Fibroblast of villous mesenchyme (primary cell): ENCODE measurements around the gene GRPEL1. TPM values are rescaled to one million over a fixed set of nuclear protein-coding genes. Genes with fewer than 3 reads are reported as not detected.

Experiments used
- DNase-seq: peaks from one replicate; pipeline ENCODE4 v3.0.0-alpha.2; 2010; ENCODE audit warnings: low read depth
- H3K4me3 ChIP-seq: 2 replicates; pipeline ENCODE4 v1.5.1; 2011; ENCODE audit warnings: low read depth, mild to moderate bottlenecking, low read length
- total RNA-seq: library from RNA; depleted of rRNA; stranded (reverse); fragments of >200 nt; gene quantifications from 2 replicates; pipeline ENCODE4 v1.2.3, GENCODE V29; 2012
- TF ChIP-seq, protein P1 (sequence below): IDR thresholded peaks from 2 replicates; pipeline ENCODE4 v1.5.1; 2012; ENCODE audit warnings: low read depth, mild to moderate bottlenecking, low read length; ENCODE audit not compliant: insufficient read depth

The GRPEL1 gene
- total RNA-seq, 1 donor: 32.8 TPM

GRCh38 chr4:7078025-7078424, 10.2 kb upstream of the GRPEL1 start:
- TF ChIP-seq, protein P1, sequence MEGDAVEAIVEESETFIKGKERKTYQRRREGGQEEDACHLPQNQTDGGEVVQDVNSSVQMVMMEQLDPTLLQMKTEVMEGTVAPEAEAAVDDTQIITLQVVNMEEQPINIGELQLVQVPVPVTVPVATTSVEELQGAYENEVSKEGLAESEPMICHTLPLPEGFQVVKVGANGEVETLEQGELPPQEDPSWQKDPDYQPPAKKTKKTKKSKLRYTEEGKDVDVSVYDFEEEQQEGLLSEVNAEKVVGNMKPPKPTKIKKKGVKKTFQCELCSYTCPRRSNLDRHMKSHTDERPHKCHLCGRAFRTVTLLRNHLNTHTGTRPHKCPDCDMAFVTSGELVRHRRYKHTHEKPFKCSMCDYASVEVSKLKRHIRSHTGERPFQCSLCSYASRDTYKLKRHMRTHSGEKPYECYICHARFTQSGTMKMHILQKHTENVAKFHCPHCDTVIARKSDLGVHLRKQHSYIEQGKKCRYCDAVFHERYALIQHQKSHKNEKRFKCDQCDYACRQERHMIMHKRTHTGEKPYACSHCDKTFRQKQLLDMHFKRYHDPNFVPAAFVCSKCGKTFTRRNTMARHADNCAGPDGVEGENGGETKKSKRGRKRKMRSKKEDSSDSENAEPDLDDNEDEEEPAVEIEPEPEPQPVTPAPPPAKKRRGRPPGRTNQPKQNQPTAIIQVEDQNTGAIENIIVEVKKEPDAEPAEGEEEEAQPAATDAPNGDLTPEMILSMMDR: no peak
- no peak for DNase-seq
- H3K4me3 ChIP-seq: no peak overlapping the region

- no peak overlapping the region for H3K4me3 ChIP-seq
- TF ChIP-seq, protein P1: no peak
- no peak for DNase-seq
Measured at GRCh38 chr4:7077371-7077770, 9.5 kb upstream of the GRPEL1 start.

GRCh38 chr4:7076696-7077082, 8.8 kb upstream of the GRPEL1 start:
- no peak for DNase-seq
- TF ChIP-seq, protein P1: no peak
- H3K4me3 ChIP-seq: no peak overlapping the region

DNA sequence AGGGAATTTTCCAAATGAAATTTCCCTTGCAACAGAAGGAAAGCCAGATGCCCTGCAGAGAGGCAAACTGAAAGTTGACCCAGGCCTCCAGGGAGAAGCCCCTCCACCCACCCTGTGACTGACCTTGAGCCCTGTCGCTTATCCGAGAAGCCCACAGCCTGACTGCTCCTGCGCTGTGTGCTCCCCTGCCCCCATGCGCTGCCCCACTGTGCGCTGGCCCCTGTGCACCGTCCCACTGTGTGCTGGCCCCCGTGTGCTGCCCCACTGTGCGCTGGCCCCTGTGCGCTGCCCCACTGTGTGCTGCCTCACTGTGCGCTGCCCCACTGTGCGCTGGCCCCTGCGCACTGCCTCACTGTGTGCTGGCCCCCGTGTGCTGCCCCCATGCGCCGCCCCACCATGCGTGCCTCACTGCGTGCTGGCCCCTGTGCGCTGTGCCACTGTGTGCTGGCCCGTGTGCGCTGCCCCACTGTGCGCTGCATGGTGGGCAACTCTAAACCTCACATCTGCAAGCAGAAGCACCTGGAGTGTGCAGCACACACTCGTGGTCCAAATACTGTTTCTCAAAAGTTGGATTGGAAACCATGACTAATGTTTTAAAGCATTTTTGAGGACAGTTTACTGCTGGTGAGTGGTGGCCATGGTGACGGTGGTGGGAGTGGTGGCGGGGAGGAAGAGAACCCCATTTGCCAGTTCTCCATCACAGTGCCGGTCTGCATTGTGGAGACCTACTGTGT, 8.3 kb upstream of the GRPEL1 start:
- TF ChIP-seq, protein P1: no peak
- DNase-seq: no peak
- H3K4me3 ChIP-seq: no peak overlapping the region

GRCh38 chr4:7074426-7074825, 6.6 kb upstream of the GRPEL1 start:
- H3K4me3 ChIP-seq: no peak overlapping the region
- TF ChIP-seq, protein P1: no peak
- DNase-seq: no peak

DNA sequence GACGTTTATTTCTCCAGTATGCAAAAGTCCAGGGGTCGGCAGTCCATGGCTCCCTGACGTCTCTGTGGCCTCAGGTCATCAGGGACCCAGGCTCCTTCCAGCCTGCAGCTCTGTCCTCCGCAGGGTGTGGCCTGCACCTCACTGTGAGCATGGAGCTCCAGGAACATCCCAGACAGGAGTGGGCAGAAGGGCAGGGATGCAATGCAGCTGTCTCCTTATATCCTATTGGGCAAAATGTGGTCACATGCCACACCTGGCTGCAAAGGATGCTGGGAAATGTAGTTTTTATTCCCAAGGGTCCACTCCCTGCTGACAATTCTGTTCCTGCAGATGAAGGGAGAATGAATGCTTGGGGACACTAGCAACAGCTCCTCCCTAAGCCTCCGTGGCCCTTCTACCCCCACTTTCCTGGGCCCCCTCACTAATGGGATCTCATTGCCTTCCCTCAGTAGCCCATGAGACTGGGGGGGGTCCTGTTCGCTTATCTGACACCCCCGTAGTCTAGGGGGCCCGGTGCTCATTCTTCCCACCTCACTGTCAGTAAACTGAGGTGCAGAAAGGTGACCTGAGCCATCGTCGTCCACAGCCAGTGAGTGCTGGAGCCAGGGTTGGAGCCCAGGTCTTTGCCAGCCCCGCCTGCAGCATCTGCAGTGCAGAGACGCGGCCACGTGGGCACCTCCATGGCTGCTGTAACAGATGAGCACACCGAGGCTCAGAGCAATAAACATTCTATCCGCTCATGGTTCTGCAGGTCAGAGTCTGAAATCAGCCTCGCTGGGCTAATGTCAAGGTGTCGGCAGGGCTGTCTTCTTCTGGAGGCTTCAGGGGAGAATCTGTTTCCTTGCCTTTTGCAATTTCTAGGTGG, 5.9 kb upstream of the GRPEL1 start:
- DNase-seq: peak; percentile 57
- TF ChIP-seq, protein P1: no peak
- H3K4me3 ChIP-seq: no peak overlapping the region
